ENCODE data around the gene IRGC.

DNA sequence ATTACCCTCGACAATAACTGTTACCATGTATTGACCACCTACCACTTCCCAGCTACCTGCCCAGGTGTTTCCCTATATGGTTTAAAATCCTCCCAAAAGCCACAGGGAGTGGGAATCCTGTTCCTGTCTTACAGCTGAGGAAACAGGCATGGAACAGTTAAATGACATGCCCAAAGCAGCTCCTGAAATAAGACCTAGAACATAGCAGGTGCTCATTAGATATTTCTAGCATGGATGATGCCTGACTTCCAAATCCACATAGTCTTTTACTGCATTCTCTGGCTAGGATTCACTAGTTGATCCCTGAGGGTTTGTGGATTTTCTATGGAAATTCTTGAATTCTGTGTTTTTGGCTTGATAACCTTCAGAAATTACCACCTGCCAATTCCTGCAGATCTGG is 51.9 kb downstream of the IRGC start:
- TF ChIP-seq RARB (CRISPR knock-in tag; IDR thresholded peaks at IDR 0.05) (no peak), ZNF70 (CRISPR knock-in tag; IDR thresholded peaks at IDR 0.05) (no peak), ISL1 (CRISPR knock-in tag; IDR thresholded peaks at IDR 0.05) (no peak), ZFP30 (CRISPR knock-in tag; IDR thresholded peaks at IDR 0.05) (no peak), BACH2 (CRISPR knock-in tag; IDR thresholded peaks at IDR 0.05; ENCODE audit: borderline replicate concordance) (no peak), ARNTL (CRISPR knock-in tag; IDR thresholded peaks at IDR 0.05; ENCODE audit: borderline replicate concordance, low read depth) (no peak), CSDC2 (CRISPR knock-in tag; IDR thresholded peaks at IDR 0.05) (no peak), ZC3H10 (CRISPR knock-in tag; IDR thresholded peaks at IDR 0.05) (no peak), SNAI2 (CRISPR knock-in tag; IDR thresholded peaks at IDR 0.05) (no peak)
- TF ChIP-seq, protein P1, sequence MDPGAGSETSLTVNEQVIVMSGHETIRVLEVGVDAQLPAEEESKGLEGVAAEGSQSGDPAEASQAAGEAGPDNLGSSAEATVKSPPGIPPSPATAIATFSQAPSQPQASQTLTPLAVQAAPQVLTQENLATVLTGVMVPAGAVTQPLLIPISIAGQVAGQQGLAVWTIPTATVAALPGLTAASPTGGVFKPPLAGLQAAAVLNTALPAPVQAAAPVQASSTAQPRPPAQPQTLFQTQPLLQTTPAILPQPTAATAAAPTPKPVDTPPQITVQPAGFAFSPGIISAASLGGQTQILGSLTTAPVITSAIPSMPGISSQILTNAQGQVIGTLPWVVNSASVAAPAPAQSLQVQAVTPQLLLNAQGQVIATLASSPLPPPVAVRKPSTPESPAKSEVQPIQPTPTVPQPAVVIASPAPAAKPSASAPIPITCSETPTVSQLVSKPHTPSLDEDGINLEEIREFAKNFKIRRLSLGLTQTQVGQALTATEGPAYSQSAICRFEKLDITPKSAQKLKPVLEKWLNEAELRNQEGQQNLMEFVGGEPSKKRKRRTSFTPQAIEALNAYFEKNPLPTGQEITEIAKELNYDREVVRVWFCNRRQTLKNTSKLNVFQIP (CRISPR knock-in tag; IDR thresholded peaks at IDR 0.05; ENCODE audit: borderline replicate concordance, low read depth): no peak
- TF ChIP-seq, protein P2, sequence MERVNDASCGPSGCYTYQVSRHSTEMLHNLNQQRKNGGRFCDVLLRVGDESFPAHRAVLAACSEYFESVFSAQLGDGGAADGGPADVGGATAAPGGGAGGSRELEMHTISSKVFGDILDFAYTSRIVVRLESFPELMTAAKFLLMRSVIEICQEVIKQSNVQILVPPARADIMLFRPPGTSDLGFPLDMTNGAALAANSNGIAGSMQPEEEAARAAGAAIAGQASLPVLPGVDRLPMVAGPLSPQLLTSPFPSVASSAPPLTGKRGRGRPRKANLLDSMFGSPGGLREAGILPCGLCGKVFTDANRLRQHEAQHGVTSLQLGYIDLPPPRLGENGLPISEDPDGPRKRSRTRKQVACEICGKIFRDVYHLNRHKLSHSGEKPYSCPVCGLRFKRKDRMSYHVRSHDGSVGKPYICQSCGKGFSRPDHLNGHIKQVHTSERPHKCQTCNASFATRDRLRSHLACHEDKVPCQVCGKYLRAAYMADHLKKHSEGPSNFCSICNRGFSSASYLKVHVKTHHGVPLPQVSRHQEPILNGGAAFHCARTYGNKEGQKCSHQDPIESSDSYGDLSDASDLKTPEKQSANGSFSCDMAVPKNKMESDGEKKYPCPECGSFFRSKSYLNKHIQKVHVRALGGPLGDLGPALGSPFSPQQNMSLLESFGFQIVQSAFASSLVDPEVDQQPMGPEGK (CRISPR knock-in tag; IDR thresholded peaks at IDR 0.05; ENCODE audit: borderline replicate concordance): no peak
- TF ChIP-seq, protein P3, sequence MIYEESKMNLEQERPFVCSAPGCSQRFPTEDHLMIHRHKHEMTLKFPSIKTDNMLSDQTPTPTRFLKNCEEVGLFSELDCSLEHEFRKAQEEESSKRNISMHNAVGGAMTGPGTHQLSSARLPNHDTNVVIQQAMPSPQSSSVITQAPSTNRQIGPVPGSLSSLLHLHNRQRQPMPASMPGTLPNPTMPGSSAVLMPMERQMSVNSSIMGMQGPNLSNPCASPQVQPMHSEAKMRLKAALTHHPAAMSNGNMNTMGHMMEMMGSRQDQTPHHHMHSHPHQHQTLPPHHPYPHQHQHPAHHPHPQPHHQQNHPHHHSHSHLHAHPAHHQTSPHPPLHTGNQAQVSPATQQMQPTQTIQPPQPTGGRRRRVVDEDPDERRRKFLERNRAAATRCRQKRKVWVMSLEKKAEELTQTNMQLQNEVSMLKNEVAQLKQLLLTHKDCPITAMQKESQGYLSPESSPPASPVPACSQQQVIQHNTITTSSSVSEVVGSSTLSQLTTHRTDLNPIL (CRISPR knock-in tag; IDR thresholded peaks at IDR 0.05; ENCODE audit: low read depth): no peak
